ENCODE results near the gene TNS1.

Gene TNS1

GRCh38 chr2:217951521-217952247 is 51.1 kb downstream of the TNS1 start:
- Histone ChIP-seq H3K9me3 (ENCODE audit: control insufficient read depth, low read length) (no peaks in the 10 kb centered on the region), H3K27me3 (ENCODE audit: control insufficient read depth, insufficient read depth, low read length) (no peaks in the 10 kb centered on the region), H3K4me3 (ENCODE audit: low read depth, low read length) (no peak overlapping the region), H3K9ac (no peak overlapping the region), H3K4me1 (peaks cover 83% of the 10 kb centered on the region), H3K4me2 (ENCODE audit: low read length) (no peak overlapping the region), H3K36me3 (ENCODE audit: control insufficient read depth, insufficient read depth, low read length) (no peaks in the 10 kb centered on the region), H2AFZ (no peak overlapping the region), H3K27ac (no peak overlapping the region), H3K79me2 (peaks cover 71% of the 10 kb centered on the region)
- TF ChIP-seq, protein P1, sequence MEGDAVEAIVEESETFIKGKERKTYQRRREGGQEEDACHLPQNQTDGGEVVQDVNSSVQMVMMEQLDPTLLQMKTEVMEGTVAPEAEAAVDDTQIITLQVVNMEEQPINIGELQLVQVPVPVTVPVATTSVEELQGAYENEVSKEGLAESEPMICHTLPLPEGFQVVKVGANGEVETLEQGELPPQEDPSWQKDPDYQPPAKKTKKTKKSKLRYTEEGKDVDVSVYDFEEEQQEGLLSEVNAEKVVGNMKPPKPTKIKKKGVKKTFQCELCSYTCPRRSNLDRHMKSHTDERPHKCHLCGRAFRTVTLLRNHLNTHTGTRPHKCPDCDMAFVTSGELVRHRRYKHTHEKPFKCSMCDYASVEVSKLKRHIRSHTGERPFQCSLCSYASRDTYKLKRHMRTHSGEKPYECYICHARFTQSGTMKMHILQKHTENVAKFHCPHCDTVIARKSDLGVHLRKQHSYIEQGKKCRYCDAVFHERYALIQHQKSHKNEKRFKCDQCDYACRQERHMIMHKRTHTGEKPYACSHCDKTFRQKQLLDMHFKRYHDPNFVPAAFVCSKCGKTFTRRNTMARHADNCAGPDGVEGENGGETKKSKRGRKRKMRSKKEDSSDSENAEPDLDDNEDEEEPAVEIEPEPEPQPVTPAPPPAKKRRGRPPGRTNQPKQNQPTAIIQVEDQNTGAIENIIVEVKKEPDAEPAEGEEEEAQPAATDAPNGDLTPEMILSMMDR (IDR thresholded peaks at IDR 0.05): no peak

DNA sequence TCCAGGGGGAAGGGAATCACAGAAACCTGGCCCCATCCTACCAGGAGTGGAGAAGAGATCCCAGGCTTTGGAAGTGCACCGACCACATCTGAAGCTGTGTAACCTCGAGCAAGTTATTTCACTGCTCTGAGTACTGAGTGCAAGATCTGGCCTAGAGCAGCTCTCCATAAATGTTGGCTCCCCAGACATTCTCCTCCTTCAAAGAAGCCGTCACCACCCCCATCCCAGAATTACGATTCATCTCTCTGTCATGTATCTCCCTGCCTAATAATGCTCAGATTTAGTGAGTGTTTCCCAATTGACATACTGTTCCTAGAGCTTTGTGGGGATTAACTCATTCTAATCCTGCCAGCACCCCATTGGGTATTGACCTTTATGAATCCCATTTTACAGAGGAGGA is 51.7 kb downstream of the TNS1 start:
- no peaks in the 10 kb centered on the region for H3K9me3 ChIP-seq (ENCODE audit: control insufficient read depth, low read length)
- H3K4me2 ChIP-seq (ENCODE audit: low read length): no peak overlapping the region
- TF ChIP-seq, protein P1 (IDR thresholded peaks at IDR 0.05): no peak
- H3K27ac ChIP-seq: no peak overlapping the region
- no peak overlapping the region for H3K9ac ChIP-seq
- H3K36me3 ChIP-seq (ENCODE audit: control insufficient read depth, insufficient read depth, low read length): no peaks in the 10 kb centered on the region
- H3K4me1 ChIP-seq: peaks cover 85% of the 10 kb centered on the region
- H3K79me2 ChIP-seq: peaks cover 75% of the 10 kb centered on the region
- H2AFZ ChIP-seq: no peak overlapping the region
- no peak overlapping the region for H3K4me3 ChIP-seq (ENCODE audit: low read depth, low read length)
- no peaks in the 10 kb centered on the region for H3K27me3 ChIP-seq (ENCODE audit: control insufficient read depth, insufficient read depth, low read length)

GRCh38 chr2:217950401-217950871 is 52.4 kb downstream of the TNS1 start:
- TF ChIP-seq, protein P1 (IDR thresholded peaks at IDR 0.05): no peak
- peaks cover 72% of the 10 kb centered on the region for H3K79me2 ChIP-seq
- no peaks in the 10 kb centered on the region for H3K27me3 ChIP-seq (ENCODE audit: control insufficient read depth, insufficient read depth, low read length)
- no peaks in the 10 kb centered on the region for H3K36me3 ChIP-seq (ENCODE audit: control insufficient read depth, insufficient read depth, low read length)
- no peak overlapping the region for H3K9ac ChIP-seq
- no peak overlapping the region for H3K27ac ChIP-seq
- H3K4me3 ChIP-seq (ENCODE audit: low read depth, low read length): no peak overlapping the region
- no peak overlapping the region for H2AFZ ChIP-seq
- no peaks in the 10 kb centered on the region for H3K9me3 ChIP-seq (ENCODE audit: control insufficient read depth, low read length)
- H3K4me2 ChIP-seq (ENCODE audit: low read length): no peak overlapping the region
- H3K4me1 ChIP-seq: peaks cover 87% of the 10 kb centered on the region

DNA sequence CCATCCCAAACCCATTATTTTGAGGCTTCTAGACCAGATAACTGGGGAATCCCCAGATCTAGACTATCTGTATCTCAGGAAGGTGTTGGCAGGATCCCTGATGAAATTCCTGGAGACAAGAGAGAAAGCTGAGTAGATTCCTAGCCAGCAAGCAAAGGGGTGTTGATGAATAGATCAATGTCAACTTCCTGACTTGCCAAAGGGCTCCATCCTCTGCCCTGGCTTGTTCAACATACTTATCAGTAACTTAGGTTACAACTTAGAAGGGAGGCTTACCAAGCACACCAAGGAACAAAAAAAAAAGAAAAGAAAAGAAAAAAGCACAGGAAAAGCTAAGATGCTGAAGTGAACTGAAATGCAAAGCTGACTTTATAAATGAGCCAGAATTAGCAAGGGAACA is 53.3 kb downstream of the TNS1 start:
- Histone ChIP-seq H3K36me3 (ENCODE audit: control insufficient read depth, insufficient read depth, low read length) (no peaks in the 10 kb centered on the region), H3K27ac (no peak overlapping the region), H3K9ac (no peak overlapping the region), H3K4me2 (ENCODE audit: low read length) (no peak overlapping the region), H3K4me3 (ENCODE audit: low read depth, low read length) (no peak overlapping the region), H3K27me3 (ENCODE audit: control insufficient read depth, insufficient read depth, low read length) (no peaks in the 10 kb centered on the region), H3K9me3 (ENCODE audit: control insufficient read depth, low read length) (no peaks in the 10 kb centered on the region), H2AFZ (no peak overlapping the region), H3K79me2 (peaks cover 64% of the 10 kb centered on the region), H3K4me1 (peaks cover 87% of the 10 kb centered on the region)
- TF ChIP-seq, protein P1 (IDR thresholded peaks at IDR 0.05): no peak

GRCh38 chr2:217948897-217949296 is 53.9 kb downstream of the TNS1 start:
- peaks cover 86% of the 10 kb centered on the region for H3K4me1 ChIP-seq

More at GRCh38 chr2:217948897-217949296, 53.9 kb downstream of the TNS1 start:
- Histone ChIP-seq H3K79me2 (peaks cover 64% of the 10 kb centered on the region), H3K9ac (no peak overlapping the region), H3K27ac (no peak overlapping the region), H3K4me3 (ENCODE audit: low read depth, low read length) (no peak overlapping the region), H2AFZ (no peak overlapping the region), H3K9me3 (ENCODE audit: control insufficient read depth, low read length) (no peaks in the 10 kb centered on the region), H3K36me3 (ENCODE audit: control insufficient read depth, insufficient read depth, low read length) (no peaks in the 10 kb centered on the region), H3K27me3 (ENCODE audit: control insufficient read depth, insufficient read depth, low read length) (no peaks in the 10 kb centered on the region), H3K4me2 (ENCODE audit: low read length) (no peak overlapping the region)
- TF ChIP-seq, protein P1 (IDR thresholded peaks at IDR 0.05): no peak
